GM12878 (cell line): ENCODE data around the gene FBXO4. TPM values are rescaled to one million over a fixed set of nuclear protein-coding genes. Genes with fewer than 3 reads are reported as not detected.

Experiments used
- ATAC-seq: fragments of 200-7000 bp; cut with Tn5 transposase; 3 replicates; pipeline ENCODE4 v1.9.1; 2020; ENCODE audit warnings: mild to moderate bottlenecking, moderate library complexity
- BruUV-seq: library from RNA; stranded (reverse); fragments of 400-500 nt; replicated peaks from 2 replicates; lab custom pipeline; 2021; lab: Mats Ljungman, UMichigan
- CTCF ChIA-PET: fragments of 300-600 bp; sonication (Branson Sonifier 250); formaldehyde crosslinking; extraction: SDS; loops from one replicate; lab custom pipeline; 2021; ENCODE audit warnings: inconsistent platforms; lab: Yijun Ruan, JAX
- POLR2A ChIA-PET: fragments of 350-600 bp; formaldehyde crosslinking; extraction: SDS; loops from one replicate; lab custom pipeline; 2021; ENCODE audit warnings: inconsistent platforms; lab: Charles Lee
- RAD21 ChIA-PET: fragments of 300-600 bp; sonication (Branson Sonifier 250); formaldehyde crosslinking; loops from one replicate; lab custom pipeline; 2023; ENCODE audit warnings: antibody characterized with exemption; ENCODE audit not compliant: unreplicated experiment; lab: Charles Lee
- SMC1A ChIA-PET: fragments of 300-600 bp; sonication (Branson Sonifier 250); formaldehyde crosslinking; loops from one replicate; lab custom pipeline; 2023; ENCODE audit not compliant: unreplicated experiment, uncharacterized antibody; lab: Charles Lee
- DNase-seq: peaks from one replicate; pipeline ENCODE4 v3.0.0-alpha.2; 2011; ENCODE audit warnings: low read depth, low spot score
- FAIRE-seq: peaks from 3 replicates; lab custom pipeline; 2011; peaks lifted over from hg19 to GRCh38; lab: Jason Lieb, UNC
- H2AFZ ChIP-seq: 2 replicates; pipeline ENCODE4 v1.6.0; 2011; ENCODE audit warnings: low read depth, low read length, control low read depth; ENCODE audit not compliant: control insufficient read depth
- H3K27ac ChIP-seq: 2 replicates; pipeline ENCODE4 v1.5.1; 2011; ENCODE audit warnings: control low read depth; ENCODE audit not compliant: control insufficient read depth, insufficient read depth
- H3K27me3 ChIP-seq, 2 experiments: replicated peaks in 1 of 2; 2 replicates each; pipeline versions ENCODE4 v1.6.0 to v1.6.1; 2011; ENCODE audit warnings: low read length in 1 of 2; ENCODE audit not compliant: control insufficient read depth in 2 of 2, insufficient read depth in 2 of 2
- H3K36me3 ChIP-seq, 2 experiments: 2 replicates each; pipeline ENCODE4 v1.5.1; 2011; ENCODE audit warnings: low read length in 1 of 2; ENCODE audit not compliant: control insufficient read depth in 2 of 2, insufficient read depth in 2 of 2
- H3K4me1 ChIP-seq: 2 replicates; pipeline ENCODE4 v1.6.1; 2011; ENCODE audit warnings: mild to moderate bottlenecking, low read length, moderate library complexity, mixed read lengths; ENCODE audit not compliant: control insufficient read depth, insufficient read depth
- H3K4me2 ChIP-seq: 2 replicates; pipeline ENCODE4 v1.6.0; 2011; ENCODE audit warnings: control low read depth; ENCODE audit not compliant: control insufficient read depth, insufficient read depth
- H3K4me3 ChIP-seq: fragments of 200-600 bp; sonication (generic); 2 replicates; pipeline ENCODE4 v1.5.1; 2016
- H3K79me2 ChIP-seq: 2 replicates; pipeline ENCODE4 v1.6.0; 2011; ENCODE audit warnings: low read length; ENCODE audit not compliant: control insufficient read depth, insufficient read depth
- H3K9ac ChIP-seq: 2 replicates; pipeline ENCODE4 v1.8.0; 2011; ENCODE audit warnings: low read length, control low read depth, mixed read lengths; ENCODE audit not compliant: control insufficient read depth, insufficient read depth
- H3K9me3 ChIP-seq: replicated peaks from 3 replicates; pipeline ENCODE4 v1.5.1; 2011; ENCODE audit warnings: mild to moderate bottlenecking, low read length; ENCODE audit not compliant: control insufficient read depth, insufficient read depth
- H4K20me1 ChIP-seq: 2 replicates; pipeline ENCODE4 v1.6.0; 2011; ENCODE audit not compliant: control insufficient read depth, insufficient read depth
- BMI1 ChIP-seq: fragments of 450-650 bp; IDR thresholded peaks from 2 replicates; pipeline ENCODE4 v1.6.1; 2016; ENCODE audit warnings: mild to moderate bottlenecking, moderate library complexity, borderline replicate concordance
- CBX3 ChIP-seq: fragments of 200-600 bp; sonication (generic); IDR thresholded peaks from 2 replicates; pipeline ENCODE4 v1.6.1; 2016; ENCODE audit warnings: low read depth, borderline replicate concordance
- CHD2 ChIP-seq: IDR thresholded peaks from 2 replicates; pipeline ENCODE4 v1.6.1; 2011; ENCODE audit warnings: low read depth, low read length, improper control_type of control experiment, borderline replicate concordance
- CHD4 ChIP-seq: fragments of 200-600 bp; sonication (generic); IDR thresholded peaks from 2 replicates; pipeline ENCODE4 v1.6.1; 2016; ENCODE audit warnings: mild to moderate bottlenecking
- EED ChIP-seq: sonication (generic); IDR thresholded peaks from 2 replicates; pipeline ENCODE4 v1.6.1; 2016; ENCODE audit warnings: antibody characterized with exemption, low read depth
- ELK1 ChIP-seq: IDR thresholded peaks from 2 replicates; pipeline ENCODE4 v1.6.1; 2012; ENCODE audit warnings: low read depth, low read length, improper control_type of control experiment
- GATAD2B ChIP-seq: fragments of 450-650 bp; conservative IDR thresholded peaks from 2 replicates; pipeline ENCODE4 v1.6.1; 2017; ENCODE audit warnings: low read depth, mild to moderate bottlenecking, moderate library complexity
- IRF3 ChIP-seq: fragments of 450-650 bp; IDR thresholded peaks from 2 replicates; pipeline ENCODE4 v1.6.1; 2014; ENCODE audit warnings: mild to moderate bottlenecking
- IRF5 ChIP-seq: fragments of 450-650 bp; IDR thresholded peaks from 2 replicates; pipeline ENCODE4 v1.6.1; 2017; ENCODE audit warnings: borderline replicate concordance
- NFXL1 ChIP-seq: fragments of 450-650 bp; IDR thresholded peaks from 2 replicates; pipeline ENCODE4 v1.6.1; 2017; ENCODE audit warnings: antibody characterized with exemption, mild to moderate bottlenecking, borderline replicate concordance
- NRF1 ChIP-seq: conservative IDR thresholded peaks from 2 replicates; pipeline ENCODE4 v1.6.1; 2011; ENCODE audit warnings: mild to moderate bottlenecking, low read depth, low read length, improper control_type of control experiment
- RCOR1 ChIP-seq: conservative IDR thresholded peaks from 2 replicates; pipeline ENCODE4 v1.6.1; 2012; ENCODE audit warnings: low read depth, low read length, improper control_type of control experiment
- SMC3 ChIP-seq: IDR thresholded peaks from 2 replicates; pipeline ENCODE4 v1.6.1; 2011; ENCODE audit warnings: low read length, improper control_type of control experiment, borderline replicate concordance
- SPI1 ChIP-seq: IDR thresholded peaks from 2 replicates; pipeline ENCODE4 v1.6.1; 2011; ENCODE audit warnings: low read depth, mild to moderate bottlenecking, low read length, moderate library complexity, borderline replicate concordance; ENCODE audit not compliant: insufficient read depth
- SREBF2 ChIP-seq: IDR thresholded peaks from 2 replicates; pipeline ENCODE4 v1.6.1; 2012; ENCODE audit warnings: mild to moderate bottlenecking, low read length
- STAT1 ChIP-seq: fragments of 450-650 bp; conservative IDR thresholded peaks from 2 replicates; pipeline ENCODE4 v1.6.1; 2014; ENCODE audit warnings: antibody characterized with exemption, mild to moderate bottlenecking
- YBX1 ChIP-seq: fragments of 450-650 bp; IDR thresholded peaks from 2 replicates; pipeline ENCODE4 v1.6.1; 2016; ENCODE audit warnings: antibody characterized with exemption
- YY1 ChIP-seq: IDR thresholded peaks from 2 replicates; pipeline ENCODE4 v1.6.1; 2011; ENCODE audit warnings: low read depth, mild to moderate bottlenecking, low read length
- WGBS: methylation state at CpG from one replicate; pipeline ENCODE4 v1.1.6; 2016; ENCODE audit warnings: low lambda C conversion rate; ENCODE audit not compliant: insufficient replicate concordance, insufficient coverage; ENCODE audit errors: missing lambda C conversion rate; 5-methylcytosine and 5-hydroxymethylcytosine counted together
- in situ Hi-C: fragments of 300-500 bp; cut with MboI; formaldehyde crosslinking; loops from 9 replicates; pipeline ENCODE4 v1.14.3; 2018; ENCODE audit warnings: mixed read lengths
- intact Hi-C: fragments of 100-400 bp; cut with micrococcal nuclease; formaldehyde crosslinking; loops from one replicate; pipeline ENCODE4 v1.14.2; 2022; ENCODE audit not compliant: unreplicated experiment
- polyA plus RNA-seq, 11 experiments: library from polyadenylated mRNA; depleted of rRNA in 4 of 11; unstranded in 6 of 11; stranded (reverse) in 5 of 11; fragments of >200 nt; fragmentation: Nextera tagmentation in 4 of 11; fragmentation: Illumina TruSeq in 1 of 11; extraction: Ambion mirVana in 4 of 11; extraction: Trizol in 1 of 11; gene quantifications; 1 replicate in 1 of 11; 2 replicates in 10 of 11; pipeline versions ENCODE4 v1.2.1 to v1.2.3, GENCODE V29; 2011 to 2016; ENCODE audit warnings: inconsistent platforms in 2 of 11, missing spikeins in 2 of 11, low read depth in 1 of 11
- total RNA-seq, 4 experiments: library from RNA; depleted of rRNA in 3 of 4; stranded (reverse); fragments of >200 nt in 3 of 4; fragmentation: Illumina TruSeq in 1 of 4; extraction: Trizol in 1 of 4; gene quantifications; 2 replicates each; pipeline versions ENCODE4 v1.2.1 to v1.2.3, GENCODE V29; 2013 to 2021

FBXO4 gene
- total and polyA plus RNA-seq, 10 of the 15 experiments (the other 5 are each of a cell fraction or from before 2014, with no cell fraction given) = 7.2 to 30.5 (median 19.6) TPM

GRCh38 chr5:41932770-41933169 lies 7.7 kb downstream of the FBXO4 start:
- H3K9me3 ChIP-seq = no peaks in the 10 kb centered on the region
- no peak for TF ChIP-seq IRF5
- TF ChIP-seq BMI1 = no peak
- no peak for TF ChIP-seq SPI1
- no peak for TF ChIP-seq STAT1
- no peak for TF ChIP-seq IRF3
- no peak for TF ChIP-seq YBX1
- no peak for TF ChIP-seq EED
- no peak for TF ChIP-seq CHD4
- TF ChIP-seq YY1 = no peak
- no peak for TF ChIP-seq CBX3
- TF ChIP-seq SREBF2 = no peak
- no peak for TF ChIP-seq ELK1
- TF ChIP-seq SMC3 = no peak
- TF ChIP-seq NRF1 = no peak
- no peak for TF ChIP-seq CHD2
- TF ChIP-seq RCOR1 = no peak
- TF ChIP-seq NFXL1 = no peak
- no peak for TF ChIP-seq GATAD2B
- H3K4me1 ChIP-seq = no peaks in the 10 kb centered on the region
- BruUV-seq = no TSS peak
- no peak overlapping the region for H3K4me3 ChIP-seq
- WGBS = 51% methylated on average over 2 of the region's 2 CpGs
- H3K27me3 ChIP-seq = no peaks in the 10 kb centered on the region
- ATAC-seq = no peak
- no peaks in the 10 kb centered on the region for H4K20me1 ChIP-seq
- no peak for FAIRE-seq
- in situ Hi-C loops = no loop called here
- H2AFZ ChIP-seq = no peak overlapping the region
- intact Hi-C loops = no loop called here
- no peak overlapping the region for H3K27ac ChIP-seq
- ChIA-PET CTCF (interaction anchor here (0.6 to 1.3 kb wide), 2 partner anchors 13 to 31 kb away, joined by 3 to 4 read pairs; no protein-coding TSS in a partner anchor), POLR2A (no interaction called here), RAD21 (no interaction called here), SMC1A (no interaction called here)
- no peaks in the 10 kb centered on the region for H3K79me2 ChIP-seq
- no peak overlapping the region for H3K9ac ChIP-seq
- no peak overlapping the region for H3K4me2 ChIP-seq
- no peak for DNase-seq
- no peaks in the 10 kb centered on the region; a peak in 1 of 4 replicates for H3K36me3 ChIP-seq
